Gastrocnemius medialis (tissue), 4 donors: ENCODE results near the gene SPACA9. TPM values are rescaled to one million over a fixed set of nuclear protein-coding genes. Genes with fewer than 3 reads are reported as not detected.

Experiments
- ATAC-seq, 2 donors: fragments of 150-250 bp; one replicate each; pipeline ENCODE4 v1.9.1; 2016
- DNase-seq, 2 donors: peaks; one replicate each; pipeline ENCODE4 v3.0.0-alpha.2; 2019
- H3K27ac ChIP-seq, 4 donors: fragments of 200-600 bp; sonication (generic); 1 replicate in 1 of 4; 2 replicates in 3 of 4; pipeline ENCODE4 v1.5.1; 2016 to 2018; ENCODE audit warnings: mild to moderate bottlenecking in 2 of 4, moderate library complexity in 1 of 4
- H3K27me3 ChIP-seq, 3 donors: fragments of 200-600 bp; sonication (generic) in 2 of 3; 1 replicate in 1 of 3; 2 replicates in 2 of 3; pipeline versions ENCODE4 v1.5.1 to v1.6.0; 2016 to 2019; ENCODE audit warnings: mild to moderate bottlenecking in 1 of 3, moderate library complexity in 1 of 3
- H3K36me3 ChIP-seq, 2 donors: fragments of 200-600 bp; sonication (generic) in 1 of 2; one replicate each; pipeline ENCODE4 v1.5.1; 2017 to 2018
- H3K4me1 ChIP-seq, 2 donors: fragments of 200-600 bp; sonication (generic) in 1 of 2; one replicate each; pipeline ENCODE4 v1.5.1; 2016 to 2017; ENCODE audit warnings: mild to moderate bottlenecking in 2 of 2
- H3K4me3 ChIP-seq, 4 donors: fragments of 200-600 bp; sonication (generic) in 3 of 4; 1 replicate in 1 of 4; 2 replicates in 3 of 4; pipeline ENCODE4 v1.5.1; 2016 to 2019; ENCODE audit warnings: mild to moderate bottlenecking in 2 of 4
- H3K9me3 ChIP-seq, 3 donors: fragments of 200-600 bp; sonication (generic) in 2 of 3; 1 replicate in 1 of 3; 2 replicates in 2 of 3; pipeline ENCODE4 v1.5.1; 2016 to 2019
- POLR2A ChIP-seq, 2 donors: fragments of 450-650 bp; IDR thresholded peaks; one replicate each; pipeline ENCODE4 v1.6.1; 2017; ENCODE audit warnings: antibody characterized with exemption in 2 of 2, mild to moderate bottlenecking in 2 of 2, moderate library complexity in 2 of 2
- in situ Hi-C, 4 donors: fragments of 200-750 bp; cut with MboI; loops; one replicate each; pipeline versions ENCODE4 v1.15.0 to v1.8.0; 2017; ENCODE audit warnings: low sequenced_read_pairs in 4 of 4
- intact Hi-C: fragments of 100-400 bp; cut with DNase I; formaldehyde crosslinking; loops from one replicate; pipeline ENCODE4 v1.15.1; 2023; ENCODE audit warnings: low total_unique reads
- total RNA-seq, 4 donors: library from RNA; depleted of rRNA; stranded (reverse); fragments of >200 nt; gene quantifications; one replicate each; pipeline versions ENCODE4 v1.1.0 to v1.2.3, GENCODE V29; 2016
- TF ChIP-seq, protein P1 (sequence below), 5 experiments: fragments of 450-650 bp in 3 of 5; fragments of 200-600 bp in 2 of 5; sonication (generic) in 2 of 5; IDR thresholded peaks in 4 of 5; conservative IDR thresholded peaks in 1 of 5; 1 replicate in 4 of 5; 2 replicates in 1 of 5; pipeline ENCODE4 v1.5.1; 2016 to 2019; ENCODE audit warnings: antibody characterized with exemption in 5 of 5, mild to moderate bottlenecking in 3 of 5, moderate library complexity in 3 of 5

Gene SPACA9
- total RNA-seq, 4 donors from 2014 or later: 0.24 to 2.5 (median 1.0) TPM

- Histone ChIP-seq H3K36me3 (peaks cover 0 to 80% of the 10 kb centered on the region in 2 donors), H3K9me3 (no peaks in the 10 kb centered on the region), H3K4me1 (no peaks in the 10 kb centered on the region), H3K27me3 (no peaks in the 10 kb centered on the region), H3K4me3 (no peak overlapping the region), H3K27ac (no peak overlapping the region)
- DNase-seq: no peak
- in situ Hi-C loops (no loop called here), intact Hi-C loops (no loop called here)
- ATAC-seq: no peak
- no peak for TF ChIP-seq POLR2A (IDR thresholded peaks at IDR 0.05)
- TF ChIP-seq, protein P1, sequence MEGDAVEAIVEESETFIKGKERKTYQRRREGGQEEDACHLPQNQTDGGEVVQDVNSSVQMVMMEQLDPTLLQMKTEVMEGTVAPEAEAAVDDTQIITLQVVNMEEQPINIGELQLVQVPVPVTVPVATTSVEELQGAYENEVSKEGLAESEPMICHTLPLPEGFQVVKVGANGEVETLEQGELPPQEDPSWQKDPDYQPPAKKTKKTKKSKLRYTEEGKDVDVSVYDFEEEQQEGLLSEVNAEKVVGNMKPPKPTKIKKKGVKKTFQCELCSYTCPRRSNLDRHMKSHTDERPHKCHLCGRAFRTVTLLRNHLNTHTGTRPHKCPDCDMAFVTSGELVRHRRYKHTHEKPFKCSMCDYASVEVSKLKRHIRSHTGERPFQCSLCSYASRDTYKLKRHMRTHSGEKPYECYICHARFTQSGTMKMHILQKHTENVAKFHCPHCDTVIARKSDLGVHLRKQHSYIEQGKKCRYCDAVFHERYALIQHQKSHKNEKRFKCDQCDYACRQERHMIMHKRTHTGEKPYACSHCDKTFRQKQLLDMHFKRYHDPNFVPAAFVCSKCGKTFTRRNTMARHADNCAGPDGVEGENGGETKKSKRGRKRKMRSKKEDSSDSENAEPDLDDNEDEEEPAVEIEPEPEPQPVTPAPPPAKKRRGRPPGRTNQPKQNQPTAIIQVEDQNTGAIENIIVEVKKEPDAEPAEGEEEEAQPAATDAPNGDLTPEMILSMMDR (IDR thresholded peaks at IDR 0.05 in 4 of 5, conservative IDR thresholded peaks at IDR 0.05 in 1 of 5): no peak
Observed at GRCh38 chr9:132896906-132897305, 18.2 kb downstream of the SPACA9 start.

GRCh38 chr9:132898051-132898450 is 19.4 kb downstream of the SPACA9 start:
- no peak for ATAC-seq
- intact Hi-C loops (no loop called here), in situ Hi-C loops (no loop called here)
- H3K9me3 ChIP-seq: no peaks in the 10 kb centered on the region
- no peaks in the 10 kb centered on the region for H3K27me3 ChIP-seq
- peaks cover 0 to 80% of the 10 kb centered on the region in 2 donors for H3K36me3 ChIP-seq
- H3K4me3 ChIP-seq: no peak overlapping the region
- H3K4me1 ChIP-seq: no peaks in the 10 kb centered on the region
- no peak overlapping the region for H3K27ac ChIP-seq
- TF ChIP-seq POLR2A (IDR thresholded peaks at IDR 0.05): no peak
- TF ChIP-seq, protein P1 (IDR thresholded peaks at IDR 0.05 in 4 of 5, conservative IDR thresholded peaks at IDR 0.05 in 1 of 5): no peak
- no peak for DNase-seq

- H3K27ac ChIP-seq: no peak overlapping the region
- intact Hi-C loops (loop anchor here (1.0 kb wide), 1 partner anchor 42 kb away; the partner anchor contains the start of gene TSC1), in situ Hi-C loops (no loop called here)
- no peak overlapping the region for H3K4me3 ChIP-seq
- no peaks in the 10 kb centered on the region for H3K9me3 ChIP-seq
- H3K4me1 ChIP-seq: no peaks in the 10 kb centered on the region
- ATAC-seq (peak; percentile 36 to 69), DNase-seq (peak in 1 of 2 donors; percentile 29)
- H3K36me3 ChIP-seq: peaks cover 2 to 76% of the 10 kb centered on the region in 2 donors
- TF ChIP-seq POLR2A (IDR thresholded peaks at IDR 0.05): no peak
- TF ChIP-seq, protein P1 (IDR thresholded peaks at IDR 0.05 in 4 of 5, conservative IDR thresholded peaks at IDR 0.05 in 1 of 5): peak; percentile 59 to 88 (median 72)
- H3K27me3 ChIP-seq: no peaks in the 10 kb centered on the region
Observed at GRCh38 chr9:132901858-132902831, 23.4 kb downstream of the SPACA9 start.

GRCh38 chr9:132903574-132904492 is 25.1 kb downstream of the SPACA9 start:
- Histone ChIP-seq H3K4me3 (no peak overlapping the region), H3K36me3 (peaks cover 2 to 63% of the 10 kb centered on the region in 2 donors), H3K27ac (no peak overlapping the region), H3K9me3 (no peaks in the 10 kb centered on the region), H3K27me3 (no peaks in the 10 kb centered on the region), H3K4me1 (no peaks in the 10 kb centered on the region)
- ATAC-seq (no peak), DNase-seq (no peak)
- intact Hi-C loops (no loop called here), in situ Hi-C loops (no loop called here)
- no peak for TF ChIP-seq POLR2A (IDR thresholded peaks at IDR 0.05)
- TF ChIP-seq, protein P1 (IDR thresholded peaks at IDR 0.05 in 4 of 5, conservative IDR thresholded peaks at IDR 0.05 in 1 of 5): no peak
